ENCODE data around the gene COLGALT1. TPM values are rescaled to one million over a fixed set of nuclear protein-coding genes. Genes with fewer than 3 reads are reported as not detected.

COLGALT1 gene
- total RNA-seq, 1 donor from 2014 or later: 80.3 TPM

- intact Hi-C loops (cut with micrococcal nuclease): loop anchor here (10.0 kb wide), 1 partner anchor 58 kb away; the partner anchor contains the start of gene UNC13A
- POLR2A ChIA-PET: no interaction called here
- no peak for TF ChIP-seq CTCF (IDR thresholded peaks at IDR 0.05)
- peaks cover 7% of the 10 kb centered on the region for H3K27me3 Mint-ChIP-seq
- CTCF ChIA-PET: no interaction called here
- no peak overlapping the region for H3K27ac Mint-ChIP-seq
- no peaks in the 10 kb centered on the region for H3K4me1 Mint-ChIP-seq
- ATAC-seq (ENCODE audit: low read depth) (no peak), DNase-seq (no peak)
- H3K4me3 Mint-ChIP-seq: no peak overlapping the region
- H3K9me3 Mint-ChIP-seq: no peaks in the 10 kb centered on the region
- no peaks in the 10 kb centered on the region for H3K36me3 Mint-ChIP-seq (ENCODE audit: low read depth)
These were observed 71.7 kb downstream of the COLGALT1 start for GRCh38 chr19:17627161-17627560.

- intact Hi-C loops (cut with micrococcal nuclease): loop anchor here (10.0 kb wide), 1 partner anchor 57 kb away; the partner anchor contains the start of gene UNC13A
These were observed 72.5 kb downstream of the COLGALT1 start for GRCh38 chr19:17627921-17628320.

DNA sequence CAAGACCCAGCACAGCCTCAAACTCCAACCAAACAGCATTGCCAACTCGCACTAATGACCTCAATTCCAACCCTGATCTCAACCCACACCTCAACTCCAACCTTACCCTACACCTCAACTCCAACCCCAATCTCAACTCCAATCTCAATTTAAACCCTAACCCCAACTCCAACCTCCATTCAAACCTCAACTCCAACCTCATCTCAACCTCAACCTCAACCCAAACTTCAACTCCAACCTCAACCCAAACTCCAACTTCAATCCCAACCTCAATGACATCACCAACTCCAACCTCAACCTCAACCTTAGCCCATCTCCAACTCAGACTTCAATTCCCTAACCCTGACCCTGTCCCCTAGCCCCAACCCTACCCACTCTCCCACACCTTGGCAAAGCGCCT lies 74.3 kb downstream of the COLGALT1 start:
- CTCF ChIA-PET: no interaction called here
- Mint-ChIP-seq H3K27ac (no peak overlapping the region), H3K36me3 (ENCODE audit: low read depth) (no peaks in the 10 kb centered on the region), H3K27me3 (peaks cover 7% of the 10 kb centered on the region), H3K4me1 (no peaks in the 10 kb centered on the region), H3K9me3 (no peaks in the 10 kb centered on the region), H3K4me3 (no peak overlapping the region)
- intact Hi-C loops (cut with micrococcal nuclease): loop anchor here (10.0 kb wide), 1 partner anchor 55 kb away; the partner anchor contains the start of gene UNC13A
- TF ChIP-seq CTCF (IDR thresholded peaks at IDR 0.05): no peak
- POLR2A ChIA-PET: no interaction called here
- DNase-seq (no peak), ATAC-seq (ENCODE audit: low read depth) (no peak)

More at GRCh38 chr19:17627921-17628320, 72.5 kb downstream of the COLGALT1 start:
- POLR2A ChIA-PET: no interaction called here
- H3K4me1 Mint-ChIP-seq: no peaks in the 10 kb centered on the region
- no peaks in the 10 kb centered on the region for H3K9me3 Mint-ChIP-seq
- no peak overlapping the region for H3K4me3 Mint-ChIP-seq
- no peak overlapping the region for H3K27ac Mint-ChIP-seq
- no peaks in the 10 kb centered on the region for H3K36me3 Mint-ChIP-seq (ENCODE audit: low read depth)
- peaks cover 7% of the 10 kb centered on the region for H3K27me3 Mint-ChIP-seq
- TF ChIP-seq CTCF (IDR thresholded peaks at IDR 0.05): no peak
- DNase-seq: no peak
- no peak for ATAC-seq (ENCODE audit: low read depth)
- CTCF ChIA-PET: no interaction called here

DNA sequence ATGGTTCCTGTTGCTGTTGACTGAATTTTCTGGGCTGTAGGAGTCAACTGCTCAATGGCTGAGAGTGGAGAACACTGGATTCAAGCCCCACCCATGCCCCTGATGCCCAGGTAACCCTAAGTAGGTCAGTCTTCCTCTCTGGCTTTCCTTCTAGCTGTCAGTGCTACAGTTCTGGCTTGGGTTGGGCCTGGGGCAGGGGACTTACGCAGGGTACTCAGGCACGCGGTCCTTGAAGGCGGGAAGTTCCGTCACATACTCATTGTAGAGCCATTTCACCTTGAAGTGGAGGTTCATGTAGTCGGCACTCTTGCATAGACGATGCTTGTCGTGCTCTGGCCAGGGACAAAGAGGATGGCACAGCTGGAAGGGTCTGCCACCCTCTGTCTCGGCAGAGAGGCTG lies 77.1 kb downstream of the COLGALT1 start:
- H3K4me3 Mint-ChIP-seq: no peak overlapping the region
- TF ChIP-seq CTCF (IDR thresholded peaks at IDR 0.05): no peak

More for the DNA sequence above, 77.1 kb downstream of the COLGALT1 start:
- H3K9me3 Mint-ChIP-seq: no peaks in the 10 kb centered on the region
- H3K4me1 Mint-ChIP-seq: no peaks in the 10 kb centered on the region
- peaks cover 8% of the 10 kb centered on the region for H3K27me3 Mint-ChIP-seq
- CTCF ChIA-PET: no interaction called here
- no peak overlapping the region for H3K27ac Mint-ChIP-seq
- POLR2A ChIA-PET: no interaction called here
- ATAC-seq (ENCODE audit: low read depth) (no peak), DNase-seq (no peak)
- no peaks in the 10 kb centered on the region for H3K36me3 Mint-ChIP-seq (ENCODE audit: low read depth)
- intact Hi-C loops (cut with micrococcal nuclease): no loop called here

Other genes starting within 250 kb of the COLGALT1 start
- gene MRPL34, start 249.8 kb upstream of the COLGALT1 start, total RNA-seq: 38.2 and 46.1 TPM in 2 replicates
- 31.1 and 31.7 TPM in 2 replicates for gene DDA1, start 246.1 kb upstream of the COLGALT1 start, total RNA-seq
- gene ANO8, start 220.8 kb upstream of the COLGALT1 start, total RNA-seq: 2.1 and 2.2 TPM in 2 replicates
- 32.4 and 40.2 TPM in 2 replicates for gene GTPBP3, start 218.1 kb upstream of the COLGALT1 start, total RNA-seq
- 0.84 TPM in 1 of 2 replicates, not detected in the other for gene PLVAP, start 178.3 kb upstream of the COLGALT1 start, total RNA-seq
- gene CCDC194, start 161.5 kb upstream of the COLGALT1 start, total RNA-seq: 1.7 and 3.9 TPM in 2 replicates
- gene BST2, start 150.0 kb upstream of the COLGALT1 start, total RNA-seq: 120 and 121 TPM in 2 replicates
- 22.8 and 23.3 TPM in 2 replicates for gene MVB12A, start 135.6 kb upstream of the COLGALT1 start, total RNA-seq
- gene TMEM221, start 107.0 kb upstream of the COLGALT1 start, total RNA-seq: not detected in 2 replicates
- gene NXNL1, start 94.7 kb upstream of the COLGALT1 start, total RNA-seq: not detected in 2 replicates
- 4.3 and 4.6 TPM in 2 replicates for gene SLC27A1, start 85.1 kb upstream of the COLGALT1 start, total RNA-seq
- 107 and 111 TPM in 2 replicates for gene PGLS, start 44.0 kb upstream of the COLGALT1 start, total RNA-seq
- gene UNC13A, start 132.7 kb downstream of the COLGALT1 start, total RNA-seq: 0.02 and 0.04 TPM in 2 replicates
- gene MAP1S, start 163.8 kb downstream of the COLGALT1 start, total RNA-seq: 65.6 and 80.5 TPM in 2 replicates
- 81.8 and 103 TPM in 2 replicates for gene FCHO1, start 195.8 kb downstream of the COLGALT1 start, total RNA-seq
- not detected in 2 replicates for gene B3GNT3, start 239.5 kb downstream of the COLGALT1 start, total RNA-seq

Measured in activated B cell treated with CpG ODN at 0.5 μM for 24 hours (primary cell).